ENCODE data around the gene KIAA1217. TPM values are rescaled to one million over a fixed set of nuclear protein-coding genes. Genes with fewer than 3 reads are reported as not detected.

KIAA1217 gene
- polyA plus RNA-seq, 1 of the 3 experiments (the other 2 are of a cell fraction) = 7.2 TPM

DNA sequence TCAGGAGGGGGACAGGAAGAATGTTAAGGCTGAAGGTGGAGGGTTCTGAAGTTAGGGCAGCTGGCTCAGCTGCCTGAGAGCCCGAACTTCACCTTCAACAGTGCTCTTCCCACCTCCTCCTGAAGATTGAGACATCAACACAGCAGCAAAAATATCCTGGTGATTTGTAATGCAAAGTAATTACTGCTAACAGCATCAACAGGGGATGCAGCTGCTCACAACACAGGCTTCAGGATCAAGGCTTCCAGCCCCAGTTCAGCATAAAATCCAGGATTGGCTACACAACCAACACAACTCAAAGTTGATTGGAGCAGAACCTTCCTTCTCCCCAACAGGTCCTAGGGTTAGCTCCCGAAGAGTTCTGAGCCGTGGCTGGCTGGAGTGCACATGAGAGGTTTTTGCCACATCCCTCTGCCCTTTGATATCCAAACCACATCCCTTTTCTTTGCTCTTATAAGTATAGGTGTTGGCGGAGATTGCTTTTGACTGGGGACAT, 242.4 kb downstream of the KIAA1217 start:
- H2AFZ ChIP-seq (ENCODE audit: low read depth) = no peak overlapping the region
- no peak overlapping the region for H3K4me3 ChIP-seq (ENCODE audit: low read depth in 2 of 2, low read length in 1 of 2)
- peak overlapping the region in 1 of 2 experiments; percentile 53; a peak in 1 of 4 replicates for H3K27ac ChIP-seq (ENCODE audit: low read depth in 2 of 2, low read length in 1 of 2)
- H3K9me2 ChIP-seq = no peaks in the 10 kb centered on the region
- peaks cover 27% of the 10 kb centered on the region for H3F3A ChIP-seq (replicated peaks; ENCODE audit: insufficient read depth)
- H4K20me1 ChIP-seq (ENCODE audit: insufficient read depth) = no peaks in the 10 kb centered on the region
- H3K79me2 ChIP-seq (ENCODE audit: insufficient read depth) = no peaks in the 10 kb centered on the region
- H3K4me2 ChIP-seq = no peak overlapping the region
- no peaks in the 10 kb centered on the region for H3K27me3 ChIP-seq (ENCODE audit: insufficient read depth)
- no peak for TF ChIP-seq REST (IDR thresholded peaks at IDR 0.05; ENCODE audit: low read depth, low read length)
- DNase-seq = no peak
- H3K9ac ChIP-seq = no peak overlapping the region
- ChIA-PET POLR2A (no interaction called here), CTCF (no interaction called here)
- no peaks in the 10 kb centered on the region for H3K9me3 ChIP-seq
- WGBS (ENCODE audit: low lambda C conversion rate) = 92% methylated on average over 4 of the region's 4 CpGs
- H3K4me1 ChIP-seq (ENCODE audit: control insufficient read depth in 1 of 2, insufficient read depth in 2 of 2, low read depth in 1 of 2, low read length in 1 of 2) = peaks cover 27 to 55% of the 10 kb centered on the region in 2 experiments
- no peaks in the 10 kb centered on the region for H3K36me3 ChIP-seq (replicated peaks in 1 of 2; ENCODE audit: control insufficient read depth in 1 of 2, insufficient read depth in 2 of 2, low read length in 1 of 2)

DNA sequence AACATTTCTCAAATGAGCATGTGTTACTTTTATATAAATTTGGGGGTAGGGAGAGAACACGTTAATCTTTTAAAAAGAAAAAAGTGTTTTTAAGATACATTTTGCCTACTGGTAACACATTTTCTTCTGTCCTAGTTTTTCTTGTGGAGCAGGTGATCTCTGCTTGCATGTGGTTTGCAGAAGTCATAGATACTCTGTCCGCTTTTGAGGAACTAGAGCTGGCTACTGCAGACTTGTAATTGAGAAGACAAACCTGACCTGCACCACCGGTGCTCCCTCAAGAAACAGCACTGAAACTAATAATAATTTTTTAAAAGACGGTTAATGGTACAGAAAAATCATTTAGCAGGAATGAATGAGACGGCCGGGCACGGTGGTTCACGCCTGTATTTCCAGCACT, 243.1 kb downstream of the KIAA1217 start:
- H3K27ac ChIP-seq (ENCODE audit: low read depth in 2 of 2, low read length in 1 of 2) = no peak overlapping the region
- no peaks in the 10 kb centered on the region for H3K9me3 ChIP-seq
- H3K36me3 ChIP-seq (replicated peaks in 1 of 2; ENCODE audit: control insufficient read depth in 1 of 2, insufficient read depth in 2 of 2, low read length in 1 of 2) = no peaks in the 10 kb centered on the region
- H3F3A ChIP-seq (replicated peaks; ENCODE audit: insufficient read depth) = peaks cover 32% of the 10 kb centered on the region
- no peaks in the 10 kb centered on the region for H3K79me2 ChIP-seq (ENCODE audit: insufficient read depth)
- H3K9me2 ChIP-seq = no peaks in the 10 kb centered on the region
- POLR2A ChIA-PET = no interaction called here
- no peak overlapping the region for H3K9ac ChIP-seq
- WGBS (ENCODE audit: low lambda C conversion rate) = 89% methylated on average over 8 of the region's 8 CpGs
- peaks cover 27 to 54% of the 10 kb centered on the region in 2 experiments; a peak in 3 of 4 replicates for H3K4me1 ChIP-seq (ENCODE audit: control insufficient read depth in 1 of 2, insufficient read depth in 2 of 2, low read depth in 1 of 2, low read length in 1 of 2)
- CTCF ChIA-PET = no interaction called here
- TF ChIP-seq GATA2 (CRISPR knock-in tag; IDR thresholded peaks at IDR 0.05) (no peak), EP300 (IDR thresholded peaks at IDR 0.05; ENCODE audit: borderline replicate concordance in 1 of 2, low read depth in 1 of 2, low read length in 1 of 2) (no peak), SIN3A (IDR thresholded peaks at IDR 0.05; ENCODE audit: borderline replicate concordance, low read depth, low read length) (no peak), USF1 (IDR thresholded peaks at IDR 0.05; ENCODE audit: borderline replicate concordance, low read depth) (no peak), TAF1 (IDR thresholded peaks at IDR 0.05; ENCODE audit: borderline replicate concordance, low read depth, low read length) (no peak), IRF3 (IDR thresholded peaks at IDR 0.05; ENCODE audit: low read depth, low read length) (no peak), USF2 (IDR thresholded peaks at IDR 0.05; ENCODE audit: borderline replicate concordance, low read depth, low read length) (no peak), RXRA (IDR thresholded peaks at IDR 0.05; ENCODE audit: borderline replicate concordance, low read depth) (no peak), CTCF (IDR thresholded peaks at IDR 0.05) (no peak), FOXJ3 (CRISPR knock-in tag; IDR thresholded peaks at IDR 0.05) (no peak)
- TF ChIP-seq, protein P1, sequence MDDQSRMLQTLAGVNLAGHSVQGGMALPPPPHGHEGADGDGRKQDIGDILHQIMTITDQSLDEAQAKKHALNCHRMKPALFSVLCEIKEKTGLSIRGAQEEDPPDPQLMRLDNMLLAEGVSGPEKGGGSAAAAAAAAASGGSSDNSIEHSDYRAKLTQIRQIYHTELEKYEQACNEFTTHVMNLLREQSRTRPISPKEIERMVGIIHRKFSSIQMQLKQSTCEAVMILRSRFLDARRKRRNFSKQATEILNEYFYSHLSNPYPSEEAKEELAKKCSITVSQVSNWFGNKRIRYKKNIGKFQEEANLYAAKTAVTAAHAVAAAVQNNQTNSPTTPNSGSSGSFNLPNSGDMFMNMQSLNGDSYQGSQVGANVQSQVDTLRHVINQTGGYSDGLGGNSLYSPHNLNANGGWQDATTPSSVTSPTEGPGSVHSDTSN (IDR thresholded peaks at IDR 0.05) = no peak
- no peaks in the 10 kb centered on the region for H3K27me3 ChIP-seq (ENCODE audit: insufficient read depth)
- H3K4me2 ChIP-seq = no peak overlapping the region
- no peaks in the 10 kb centered on the region for H4K20me1 ChIP-seq (ENCODE audit: insufficient read depth)
- no peak for DNase-seq
- H3K4me3 ChIP-seq (ENCODE audit: low read depth in 2 of 2, low read length in 1 of 2) = no peak overlapping the region
- no peak overlapping the region for H2AFZ ChIP-seq (ENCODE audit: low read depth)
